Measurements from ENCODE around the gene CAPN11.

DNA sequence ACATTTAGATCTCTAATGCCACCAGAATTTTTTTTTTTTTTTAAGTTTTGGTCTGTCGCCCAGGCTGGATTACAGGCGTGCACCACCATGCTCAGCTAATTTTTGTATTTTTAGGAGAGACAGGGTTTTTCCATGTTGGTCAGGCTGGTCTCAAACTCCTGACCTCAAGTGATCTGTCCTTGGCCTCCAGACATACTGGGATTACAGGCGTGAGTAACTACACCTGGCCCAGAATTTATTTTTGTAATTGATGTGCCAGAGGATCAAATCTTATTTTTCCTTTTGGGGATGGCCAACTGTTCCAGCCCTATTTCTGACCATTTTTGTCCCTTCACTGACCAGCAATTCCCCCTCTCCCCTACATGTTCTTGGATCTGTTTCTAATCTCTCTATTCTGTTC is 40.1 kb downstream of the CAPN11 start:
- TF ChIP-seq, protein P1, sequence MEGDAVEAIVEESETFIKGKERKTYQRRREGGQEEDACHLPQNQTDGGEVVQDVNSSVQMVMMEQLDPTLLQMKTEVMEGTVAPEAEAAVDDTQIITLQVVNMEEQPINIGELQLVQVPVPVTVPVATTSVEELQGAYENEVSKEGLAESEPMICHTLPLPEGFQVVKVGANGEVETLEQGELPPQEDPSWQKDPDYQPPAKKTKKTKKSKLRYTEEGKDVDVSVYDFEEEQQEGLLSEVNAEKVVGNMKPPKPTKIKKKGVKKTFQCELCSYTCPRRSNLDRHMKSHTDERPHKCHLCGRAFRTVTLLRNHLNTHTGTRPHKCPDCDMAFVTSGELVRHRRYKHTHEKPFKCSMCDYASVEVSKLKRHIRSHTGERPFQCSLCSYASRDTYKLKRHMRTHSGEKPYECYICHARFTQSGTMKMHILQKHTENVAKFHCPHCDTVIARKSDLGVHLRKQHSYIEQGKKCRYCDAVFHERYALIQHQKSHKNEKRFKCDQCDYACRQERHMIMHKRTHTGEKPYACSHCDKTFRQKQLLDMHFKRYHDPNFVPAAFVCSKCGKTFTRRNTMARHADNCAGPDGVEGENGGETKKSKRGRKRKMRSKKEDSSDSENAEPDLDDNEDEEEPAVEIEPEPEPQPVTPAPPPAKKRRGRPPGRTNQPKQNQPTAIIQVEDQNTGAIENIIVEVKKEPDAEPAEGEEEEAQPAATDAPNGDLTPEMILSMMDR (IDR thresholded peaks at IDR 0.05 in 4 of 5, conservative IDR thresholded peaks at IDR 0.05 in 1 of 5): no peak
- TF ChIP-seq POLR2A (IDR thresholded peaks at IDR 0.05): no peak

All from gastrocnemius medialis (tissue), 4 donors.